Activated naive CD8-positive, alpha-beta T cell treated with anti-CD3 and anti-CD28 coated beads for 36 hours (primary cell): ENCODE results near the gene WWOX. TPM values are rescaled to one million over a fixed set of nuclear protein-coding genes. Genes with fewer than 3 reads are reported as not detected.

Source experiments
- DNase-seq: peaks from one replicate; pipeline ENCODE4 v3.0.0; 2021
- H3K27ac Mint-ChIP-seq: one replicate; pipeline ENCODE4 v1.8.0; 2022; ENCODE audit warnings: mild to moderate bottlenecking, moderate library complexity, mixed read lengths
- H3K27me3 Mint-ChIP-seq: one replicate; pipeline ENCODE4 v1.8.0; 2022; ENCODE audit warnings: mild to moderate bottlenecking, mixed read lengths
- H3K36me3 Mint-ChIP-seq: one replicate; pipeline ENCODE4 v1.8.0; 2021; ENCODE audit warnings: mild to moderate bottlenecking, mixed read lengths
- H3K4me1 Mint-ChIP-seq: one replicate; pipeline ENCODE4 v1.8.0; 2021; ENCODE audit warnings: mixed read lengths
- H3K4me3 Mint-ChIP-seq: one replicate; pipeline ENCODE4 v1.8.0; 2022; ENCODE audit warnings: mild to moderate bottlenecking, moderate library complexity, mixed read lengths
- H3K9me3 Mint-ChIP-seq: one replicate; pipeline ENCODE4 v1.8.0; 2022; ENCODE audit warnings: mixed read lengths
- total RNA-seq, 2 experiments: library from RNA; stranded (reverse); gene quantifications; one replicate each; pipeline ENCODE4 v1.2.3, GENCODE V29; 2021

The WWOX gene
- total RNA-seq, 2 experiments from 2014 or later, result 20.0 to 23.9 TPM

GRCh38 chr16:78552106-78552675, 452.7 kb downstream of the WWOX start:
- Mint-ChIP-seq H3K36me3 (no peaks in the 10 kb centered on the region), H3K4me1 (peaks cover 7% of the 10 kb centered on the region), H3K4me3 (no peak overlapping the region), H3K27me3 (no peaks in the 10 kb centered on the region), H3K9me3 (no peaks in the 10 kb centered on the region), H3K27ac (no peak overlapping the region)
- no peak for DNase-seq

DNA sequence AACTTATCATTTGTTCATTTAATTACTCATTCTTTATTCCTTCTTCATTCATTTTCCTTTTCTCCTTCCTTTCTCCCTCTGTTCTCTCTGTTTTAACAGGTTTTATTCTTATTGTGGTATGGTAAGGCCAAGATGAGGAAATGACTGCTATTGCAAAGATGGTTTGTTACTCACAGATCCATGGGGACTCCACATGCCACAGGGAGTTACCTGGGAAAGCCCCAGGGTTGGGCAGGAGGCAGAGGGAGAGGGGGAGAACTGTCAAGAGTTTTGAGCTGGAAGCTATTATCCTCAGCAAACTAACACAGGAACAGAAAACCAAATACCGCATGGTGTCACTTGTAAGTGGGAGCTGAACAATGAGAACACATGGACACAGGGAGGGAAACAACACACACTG, 453.3 kb downstream of the WWOX start:
- no peak overlapping the region for H3K4me3 Mint-ChIP-seq

DNA sequence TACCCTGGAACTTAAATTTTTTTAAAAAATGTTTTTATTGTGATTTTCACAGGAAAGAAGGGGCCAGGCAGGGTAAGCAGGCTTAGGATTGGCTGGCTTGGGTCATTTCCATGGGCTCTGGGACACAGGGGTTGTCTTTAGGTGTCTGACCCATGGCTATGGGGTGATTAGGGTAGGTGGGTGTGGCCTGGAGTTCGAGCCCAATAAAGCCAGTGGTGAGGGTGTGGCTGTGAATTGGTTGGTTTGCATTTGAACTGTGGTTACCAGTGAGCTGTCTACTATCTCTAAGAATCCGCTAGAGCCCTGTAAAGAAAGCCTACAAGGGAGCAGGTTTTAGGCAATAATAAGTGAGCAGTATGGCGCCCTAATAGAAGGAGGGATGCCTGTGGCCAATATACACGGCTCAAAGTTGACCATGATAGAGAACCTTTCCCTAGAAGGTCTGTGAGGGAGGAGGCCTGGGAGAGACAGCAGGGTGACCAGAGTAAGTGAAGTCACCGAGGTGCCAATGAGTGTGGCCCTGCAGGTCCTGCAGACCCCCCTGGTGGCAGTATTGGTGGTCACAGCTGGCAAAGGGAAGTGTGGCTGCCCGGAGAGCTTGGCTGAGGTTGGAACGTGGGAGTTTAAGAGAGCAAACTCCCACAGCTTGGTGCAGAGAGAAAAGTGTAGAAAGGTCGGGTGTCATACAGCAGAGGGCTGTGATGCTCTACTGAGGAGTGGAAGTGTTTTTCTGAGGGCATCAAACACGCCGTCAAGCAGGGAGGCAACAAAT, 454.0 kb downstream of the WWOX start:
- Mint-ChIP-seq H3K4me1 (peaks cover 7% of the 10 kb centered on the region), H3K27ac (no peak overlapping the region), H3K36me3 (no peaks in the 10 kb centered on the region), H3K4me3 (no peak overlapping the region), H3K9me3 (no peaks in the 10 kb centered on the region), H3K27me3 (no peaks in the 10 kb centered on the region)
- no peak for DNase-seq

More for the DNA sequence above, 453.3 kb downstream of the WWOX start:
- Mint-ChIP-seq H3K27me3 (no peaks in the 10 kb centered on the region), H3K9me3 (no peaks in the 10 kb centered on the region), H3K4me1 (peaks cover 7% of the 10 kb centered on the region), H3K27ac (no peak overlapping the region), H3K36me3 (no peaks in the 10 kb centered on the region)
- DNase-seq, result no peak

DNA sequence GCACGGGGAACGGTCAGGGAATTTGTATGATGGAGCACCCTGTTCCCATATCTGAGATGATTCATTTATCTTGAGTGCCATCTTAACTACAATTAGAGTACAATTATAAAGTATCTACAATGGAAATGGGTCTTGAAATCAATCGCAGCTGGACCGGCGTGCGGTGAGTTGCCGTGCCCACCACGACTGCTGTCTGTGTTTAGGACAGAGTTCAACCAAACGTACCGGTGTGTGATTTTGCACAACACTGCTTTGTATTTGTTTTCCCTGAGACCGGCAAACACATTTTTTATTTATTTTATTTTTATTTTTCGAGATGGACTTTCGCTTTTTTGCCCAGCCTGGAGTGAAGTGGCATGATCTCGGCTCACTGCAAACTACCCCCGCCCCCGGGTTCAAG, 457.0 kb downstream of the WWOX start:
- H3K4me3 Mint-ChIP-seq, result no peak overlapping the region
- DNase-seq, result no peak
- peaks cover 1% of the 10 kb centered on the region for H3K9me3 Mint-ChIP-seq
- no peak overlapping the region for H3K27ac Mint-ChIP-seq
- H3K27me3 Mint-ChIP-seq, result no peaks in the 10 kb centered on the region
- peaks cover 6% of the 10 kb centered on the region for H3K36me3 Mint-ChIP-seq
- peaks cover 7% of the 10 kb centered on the region for H3K4me1 Mint-ChIP-seq

- Mint-ChIP-seq H3K4me3 (no peak overlapping the region), H3K27ac (no peak overlapping the region), H3K9me3 (peaks cover 9% of the 10 kb centered on the region), H3K36me3 (peaks cover 21% of the 10 kb centered on the region), H3K27me3 (no peaks in the 10 kb centered on the region), H3K4me1 (peaks cover under 1% of the 10 kb centered on the region)
- no peak for DNase-seq
Observed at GRCh38 chr16:78560997-78561396, 461.5 kb downstream of the WWOX start.

- H3K4me1 Mint-ChIP-seq, result peaks cover 9% of the 10 kb centered on the region
- no peak overlapping the region for H3K4me3 Mint-ChIP-seq
- no peak for DNase-seq
- H3K27me3 Mint-ChIP-seq, result no peaks in the 10 kb centered on the region
- H3K9me3 Mint-ChIP-seq, result peaks cover 9% of the 10 kb centered on the region
- H3K27ac Mint-ChIP-seq, result no peak overlapping the region
- peaks cover 21% of the 10 kb centered on the region for H3K36me3 Mint-ChIP-seq
Observed at GRCh38 chr16:78562111-78562510, 462.7 kb downstream of the WWOX start.

DNA sequence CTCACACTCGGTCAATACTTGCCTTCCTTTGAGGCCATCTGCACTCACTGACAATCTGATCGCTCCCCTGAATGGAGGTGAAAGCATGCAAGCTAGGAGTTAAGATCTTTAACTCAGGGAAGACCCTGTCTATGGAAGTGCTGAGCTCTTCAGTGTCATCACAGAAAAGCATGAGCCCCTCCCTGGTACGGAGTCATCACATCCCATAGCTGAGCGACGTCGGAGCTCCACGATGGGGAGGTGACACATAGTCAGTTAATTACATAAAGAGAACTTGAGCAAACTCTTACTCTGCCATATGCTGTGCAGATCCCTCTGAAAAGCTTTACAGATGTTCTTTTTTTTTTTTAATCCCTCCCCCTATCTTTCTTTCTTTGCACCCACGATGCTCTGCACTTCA, 463.2 kb downstream of the WWOX start:
- H3K36me3 Mint-ChIP-seq, result peaks cover 21% of the 10 kb centered on the region
- no peak overlapping the region for H3K27ac Mint-ChIP-seq
- H3K27me3 Mint-ChIP-seq, result no peaks in the 10 kb centered on the region
- H3K4me3 Mint-ChIP-seq, result no peak overlapping the region
- H3K4me1 Mint-ChIP-seq, result peaks cover 9% of the 10 kb centered on the region
- no peak for DNase-seq
- H3K9me3 Mint-ChIP-seq, result peaks cover 9% of the 10 kb centered on the region

- H3K36me3 Mint-ChIP-seq, result peaks cover 18% of the 10 kb centered on the region
- H3K4me1 Mint-ChIP-seq, result peaks cover 9% of the 10 kb centered on the region
- H3K4me3 Mint-ChIP-seq, result no peak overlapping the region
- no peak for DNase-seq
- no peak overlapping the region for H3K27ac Mint-ChIP-seq
- peaks cover 8% of the 10 kb centered on the region for H3K9me3 Mint-ChIP-seq
- H3K27me3 Mint-ChIP-seq, result no peaks in the 10 kb centered on the region
Observed at GRCh38 chr16:78563905-78564304, 464.5 kb downstream of the WWOX start.

DNA sequence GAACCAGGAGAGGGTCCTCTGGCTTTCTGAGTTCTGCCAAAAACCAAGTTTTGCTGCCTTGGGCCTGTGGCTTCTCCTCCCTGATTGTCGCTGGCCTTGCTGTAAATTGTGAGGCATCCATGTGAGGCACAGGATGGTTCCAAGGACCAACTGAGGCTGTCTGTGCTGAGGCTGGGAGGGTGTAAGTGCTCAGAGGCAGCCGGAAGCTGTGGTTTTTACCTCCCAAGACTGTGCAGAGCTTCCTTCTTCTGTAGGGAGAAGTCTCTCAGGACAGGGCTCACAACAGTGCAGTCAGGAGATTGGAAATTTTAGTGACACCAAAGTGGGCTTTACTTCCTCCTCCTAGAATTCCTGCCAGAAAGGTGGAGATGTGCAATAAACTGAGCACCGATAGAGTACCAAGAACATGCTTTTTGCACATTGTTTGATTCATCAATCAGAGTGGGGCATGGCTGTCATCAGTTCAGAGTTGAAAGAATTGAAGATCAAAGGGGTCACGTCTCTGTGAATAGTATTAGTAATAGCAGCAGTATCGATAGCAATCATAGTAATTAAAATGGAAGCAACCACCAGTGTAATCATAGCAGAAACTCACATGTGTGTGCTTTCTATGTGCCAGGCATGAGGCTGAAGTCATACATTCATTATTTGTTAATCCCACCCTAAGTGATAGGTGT, 467.1 kb downstream of the WWOX start:
- Mint-ChIP-seq H3K27me3 (no peaks in the 10 kb centered on the region), H3K4me1 (peaks cover 14% of the 10 kb centered on the region), H3K4me3 (no peak overlapping the region), H3K9me3 (peaks cover 8% of the 10 kb centered on the region), H3K36me3 (peaks cover 15% of the 10 kb centered on the region), H3K27ac (no peak overlapping the region)
- DNase-seq, result no peak

- no peaks in the 10 kb centered on the region for H3K27me3 Mint-ChIP-seq
- H3K4me3 Mint-ChIP-seq, result no peak overlapping the region
- H3K9me3 Mint-ChIP-seq, result peaks cover 2% of the 10 kb centered on the region
- H3K4me1 Mint-ChIP-seq, result peaks cover 14% of the 10 kb centered on the region
- no peak overlapping the region for H3K27ac Mint-ChIP-seq
- peaks cover 10% of the 10 kb centered on the region for H3K36me3 Mint-ChIP-seq
- DNase-seq, result no peak
Observed at GRCh38 chr16:78570399-78571141, 471.1 kb downstream of the WWOX start.

DNA sequence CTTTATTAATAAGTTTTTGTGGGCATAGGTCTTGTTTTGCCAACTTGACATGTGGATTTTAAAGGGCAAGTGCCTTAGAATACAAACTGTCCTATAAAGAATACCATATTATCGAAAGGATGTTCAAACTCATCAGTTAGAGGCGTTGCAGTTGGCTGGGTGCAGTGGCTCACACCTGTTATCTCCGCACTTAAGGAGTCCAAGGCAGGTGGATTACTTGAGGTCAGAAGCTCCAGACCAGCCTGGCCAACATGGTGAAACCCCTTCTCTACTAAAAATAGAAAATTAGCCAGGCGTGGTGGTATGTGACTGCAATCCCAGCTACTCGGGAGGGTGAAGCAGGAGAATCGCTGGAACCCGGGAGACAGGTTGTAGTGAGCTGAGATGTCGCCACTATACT, 472.0 kb downstream of the WWOX start:
- H3K27me3 Mint-ChIP-seq, result no peaks in the 10 kb centered on the region
- no peak overlapping the region for H3K4me3 Mint-ChIP-seq
- no peak overlapping the region for H3K27ac Mint-ChIP-seq
- H3K4me1 Mint-ChIP-seq, result peaks cover 13% of the 10 kb centered on the region
- DNase-seq, result no peak
- peaks cover 2% of the 10 kb centered on the region for H3K9me3 Mint-ChIP-seq
- H3K36me3 Mint-ChIP-seq, result peaks cover 10% of the 10 kb centered on the region

- no peaks in the 10 kb centered on the region for H3K27me3 Mint-ChIP-seq
- peaks cover 12% of the 10 kb centered on the region for H3K4me1 Mint-ChIP-seq
- H3K9me3 Mint-ChIP-seq, result peaks cover 2% of the 10 kb centered on the region
- no peak overlapping the region for H3K4me3 Mint-ChIP-seq
- no peak overlapping the region for H3K27ac Mint-ChIP-seq
- H3K36me3 Mint-ChIP-seq, result peaks cover 10% of the 10 kb centered on the region
- DNase-seq, result no peak
Observed at GRCh38 chr16:78571898-78572358, 472.5 kb downstream of the WWOX start.

DNA sequence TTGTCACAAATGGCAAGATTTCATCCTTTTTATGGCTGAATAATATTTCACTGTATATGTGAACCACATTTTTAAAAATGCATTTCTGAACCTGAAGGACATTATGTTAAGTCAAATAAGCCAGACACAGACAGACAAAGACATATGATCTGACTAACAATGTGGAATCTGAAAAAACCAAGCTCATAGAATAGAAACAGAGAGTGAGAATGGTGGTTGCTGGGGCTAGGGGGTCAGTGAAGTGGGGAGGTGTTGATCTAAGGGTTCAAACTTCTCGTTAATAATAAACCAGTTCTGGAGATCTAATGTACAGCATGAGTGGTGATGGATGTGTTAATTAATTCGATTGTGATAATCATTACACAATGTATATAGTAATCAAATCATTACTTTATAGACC, 475.1 kb downstream of the WWOX start:
- H3K4me1 Mint-ChIP-seq, result peaks cover 18% of the 10 kb centered on the region
- peaks cover 17% of the 10 kb centered on the region for H3K36me3 Mint-ChIP-seq
- no peak overlapping the region for H3K4me3 Mint-ChIP-seq
- no peaks in the 10 kb centered on the region for H3K27me3 Mint-ChIP-seq
- H3K9me3 Mint-ChIP-seq, result peaks cover 3% of the 10 kb centered on the region
- no peak for DNase-seq
- H3K27ac Mint-ChIP-seq, result no peak overlapping the region

DNA sequence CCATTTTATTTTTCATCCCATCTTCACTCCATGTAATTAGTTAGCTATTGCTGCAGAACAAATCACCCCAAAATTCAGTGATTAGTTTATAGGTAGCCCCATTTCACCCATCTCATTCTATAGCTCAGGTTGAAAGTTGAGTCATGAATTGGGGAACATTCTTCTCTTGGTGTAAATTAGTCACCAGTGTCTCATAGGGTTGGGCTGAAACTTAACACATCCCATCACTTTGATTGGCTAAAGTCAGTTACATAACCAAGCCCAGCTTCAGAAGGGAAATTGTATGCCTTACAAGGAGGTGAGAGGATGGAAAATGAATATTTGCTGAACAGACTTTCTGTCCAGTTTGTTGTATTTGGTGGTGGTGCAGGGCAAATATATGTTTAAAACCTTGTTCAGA, 477.5 kb downstream of the WWOX start:
- peaks cover 3% of the 10 kb centered on the region for H3K9me3 Mint-ChIP-seq
- no peak overlapping the region for H3K4me3 Mint-ChIP-seq
- no peak overlapping the region for H3K27ac Mint-ChIP-seq

DNA sequence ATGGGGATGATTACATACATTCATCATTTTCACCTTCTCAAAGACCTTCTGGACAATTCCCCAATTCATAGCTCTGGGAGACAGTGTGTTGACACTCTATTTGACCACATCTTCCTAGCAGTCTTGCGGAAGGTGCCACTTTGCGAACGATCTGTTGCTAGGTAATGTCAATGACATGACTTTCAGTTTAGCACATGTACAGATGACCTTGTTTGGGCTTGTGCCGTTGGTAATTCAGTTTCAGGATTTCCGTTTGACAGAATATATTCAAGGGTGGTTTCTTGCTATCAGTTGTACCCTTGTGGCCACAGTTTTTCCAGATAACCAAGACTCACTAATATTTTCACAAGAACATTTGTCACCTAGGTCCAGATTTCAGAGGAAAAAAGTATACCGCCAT, 478.2 kb downstream of the WWOX start:
- peaks cover 2% of the 10 kb centered on the region for H3K9me3 Mint-ChIP-seq
- no peak for DNase-seq
- no peak overlapping the region for H3K27ac Mint-ChIP-seq

More for the DNA sequence above, 477.5 kb downstream of the WWOX start:
- Mint-ChIP-seq H3K27me3 (no peaks in the 10 kb centered on the region), H3K36me3 (peaks cover 17% of the 10 kb centered on the region), H3K4me1 (peaks cover 13% of the 10 kb centered on the region)
- DNase-seq, result no peak

More for the DNA sequence above, 478.2 kb downstream of the WWOX start:
- Mint-ChIP-seq H3K4me1 (peaks cover 13% of the 10 kb centered on the region), H3K27me3 (no peaks in the 10 kb centered on the region), H3K4me3 (no peak overlapping the region), H3K36me3 (peaks cover 18% of the 10 kb centered on the region)
